Activated naive CD4-positive, alpha-beta T cell (primary cell): ENCODE results near the gene PCARE.

Experiments used
- DNase-seq, 4 experiments: peaks; one replicate each; lab custom pipeline; 2025; lab: John Stamatoyannopoulos, UW

The PCARE gene

GRCh38 chr2:29063056-29063455 is 11.3 kb downstream of the PCARE start:
- DNase-seq = no peak

GRCh38 chr2:29062371-29062770 is 12.0 kb downstream of the PCARE start:
- no peak for DNase-seq

- no peak for DNase-seq
Measured at GRCh38 chr2:29061616-29062015, 12.7 kb downstream of the PCARE start.

DNA sequence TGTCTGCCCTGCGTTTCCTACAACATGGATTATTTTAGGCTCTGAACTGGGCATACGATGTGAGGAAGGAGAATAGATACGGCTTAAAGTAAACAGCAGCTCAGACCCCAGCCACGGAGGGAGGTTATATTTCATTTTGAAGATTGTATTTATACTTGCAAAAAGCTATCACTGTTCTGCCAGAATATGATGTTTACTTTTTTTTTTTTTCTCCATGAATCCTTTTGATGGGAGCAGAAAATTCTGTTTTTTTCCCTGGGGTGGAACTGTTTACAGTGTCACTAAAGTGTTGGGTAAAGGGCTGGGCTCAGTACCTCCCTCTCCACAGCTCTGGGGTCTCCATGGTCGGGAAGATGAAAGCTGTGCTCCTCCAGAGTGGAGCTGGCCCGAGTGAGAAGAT is 13.1 kb downstream of the PCARE start:
- DNase-seq = no peak

DNA sequence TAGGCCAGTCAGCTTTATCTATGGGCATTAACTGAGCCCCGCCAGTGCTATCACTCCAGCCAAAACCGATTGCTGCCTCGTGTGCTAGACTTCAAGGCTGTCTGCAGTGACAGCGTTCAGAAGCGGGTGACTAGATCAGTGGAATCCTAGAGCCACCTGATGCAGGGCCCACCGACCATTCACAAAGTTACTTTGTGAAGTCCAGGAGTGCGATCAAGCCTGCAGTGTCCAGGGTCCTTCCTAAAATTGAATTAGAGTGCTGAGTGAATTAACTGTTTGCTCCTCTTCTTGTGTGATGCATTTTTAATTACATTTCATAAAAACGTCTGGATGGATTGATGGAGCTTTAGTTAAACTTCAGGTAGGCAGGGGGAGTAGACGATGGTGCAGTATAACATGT is 13.9 kb downstream of the PCARE start:
- no peak for DNase-seq

GRCh38 chr2:29059624-29060023 is 14.7 kb downstream of the PCARE start:
- DNase-seq = no peak

- no peak for DNase-seq
Measured at GRCh38 chr2:29057006-29057405, 17.3 kb downstream of the PCARE start.

GRCh38 chr2:29056452-29056851 is 17.9 kb downstream of the PCARE start:
- DNase-seq = no peak

DNA sequence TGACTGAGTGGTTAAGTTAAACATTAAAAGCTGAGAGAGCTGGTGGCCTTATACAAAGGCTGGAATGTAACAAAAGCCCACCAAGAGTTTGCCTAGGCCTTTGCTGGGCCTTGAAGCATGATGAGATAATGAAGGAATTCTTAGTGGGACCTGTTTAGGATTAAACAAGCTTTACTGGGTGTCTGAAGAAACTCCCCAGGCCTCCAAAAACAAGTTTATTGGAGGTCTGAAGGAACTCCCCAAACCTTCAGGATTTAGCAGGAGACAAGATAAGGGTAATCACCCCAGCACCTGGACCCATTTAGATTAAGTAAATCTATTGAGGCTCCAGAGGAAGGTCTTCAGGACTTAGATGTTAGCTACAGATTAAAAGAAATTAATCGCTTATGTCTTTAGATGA is 18.7 kb downstream of the PCARE start:
- no peak for DNase-seq

DNA sequence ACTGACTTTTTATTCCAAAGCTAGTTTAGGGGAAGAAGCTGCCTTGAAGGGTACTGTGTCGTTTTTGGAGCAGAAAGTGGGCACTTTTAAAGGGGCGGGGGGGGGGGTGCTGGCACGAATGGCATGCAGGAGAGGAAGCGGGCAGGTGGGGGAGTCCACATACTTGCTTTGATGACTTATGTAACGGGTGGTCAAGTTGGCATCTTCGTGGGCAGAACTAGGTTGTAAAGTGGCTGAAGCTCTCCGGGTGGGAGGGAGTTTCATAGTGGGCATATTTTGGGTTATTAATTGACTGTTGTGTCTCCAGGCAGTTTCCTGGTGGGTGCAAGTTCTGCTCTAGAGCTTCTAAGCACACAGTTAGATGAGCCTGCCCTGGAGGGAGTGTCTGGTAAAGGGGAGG is 19.9 kb downstream of the PCARE start:
- no peak for DNase-seq

GRCh38 chr2:29053670-29054400 is 20.5 kb downstream of the PCARE start:
- DNase-seq = no peak

DNA sequence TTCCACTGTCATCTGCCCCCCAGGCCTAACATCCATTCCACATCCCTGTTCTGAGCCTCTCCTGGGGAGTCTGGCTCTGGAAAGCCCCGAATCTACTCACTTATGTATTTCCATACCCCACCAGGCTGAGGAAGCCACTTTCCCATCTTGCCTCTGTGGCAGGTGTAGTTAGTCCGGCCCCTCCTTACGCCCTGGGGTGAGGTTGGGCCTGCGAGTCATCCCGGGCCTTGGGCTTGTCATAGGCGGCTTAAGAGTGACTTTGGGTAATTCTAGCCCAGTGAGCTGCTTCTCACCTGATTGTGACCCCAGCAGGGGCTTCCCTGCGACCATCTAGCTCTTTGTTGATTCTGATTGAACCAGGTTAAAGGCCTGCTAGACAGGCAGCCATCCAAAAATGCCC is 21.1 kb downstream of the PCARE start:
- DNase-seq = no peak

DNA sequence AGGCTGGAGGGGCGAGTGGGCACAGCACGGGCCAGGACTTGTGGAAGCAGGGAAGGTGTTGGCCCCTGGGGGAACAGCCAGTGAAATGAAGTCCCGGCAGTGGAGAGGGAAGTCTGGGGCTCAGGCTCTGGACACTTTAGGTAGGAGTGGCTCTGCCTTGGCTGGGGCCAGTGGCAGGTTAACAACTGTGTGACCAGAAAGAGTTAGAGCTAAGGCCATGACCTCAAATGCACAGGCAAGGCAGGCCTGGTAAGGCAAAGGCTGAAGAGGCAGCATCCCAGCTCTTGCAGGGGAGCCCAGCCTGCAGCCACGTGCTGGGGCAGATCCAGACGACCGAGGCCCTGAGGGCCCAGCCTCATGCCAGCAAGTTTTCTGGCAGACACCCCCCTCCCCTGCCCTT is 21.5 kb downstream of the PCARE start:
- DNase-seq = no peak

GRCh38 chr2:29051730-29052129 is 22.6 kb downstream of the PCARE start:
- DNase-seq = no peak

DNA sequence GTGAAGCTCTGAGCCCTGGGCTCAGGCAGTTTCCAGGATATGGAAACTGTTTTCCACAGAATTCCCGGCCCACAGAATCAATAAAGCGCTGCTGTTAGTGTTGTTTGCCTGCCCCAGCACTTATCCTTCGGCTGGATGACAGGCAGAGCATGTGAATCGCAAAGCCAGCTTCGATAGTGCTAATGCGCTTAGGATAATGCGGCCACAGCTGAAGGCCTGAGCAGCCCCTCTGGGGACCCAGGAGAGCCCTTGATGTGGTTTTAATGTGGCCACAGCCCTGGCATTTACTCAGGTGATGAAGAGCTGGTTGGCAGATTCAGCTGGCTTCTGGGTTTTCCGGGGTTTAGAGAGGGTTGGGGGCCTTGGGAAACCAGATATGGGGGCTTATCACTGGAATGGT is 23.7 kb downstream of the PCARE start:
- no peak for DNase-seq

- no peak for DNase-seq
Measured at GRCh38 chr2:29047083-29047845, 27.1 kb downstream of the PCARE start.

DNA sequence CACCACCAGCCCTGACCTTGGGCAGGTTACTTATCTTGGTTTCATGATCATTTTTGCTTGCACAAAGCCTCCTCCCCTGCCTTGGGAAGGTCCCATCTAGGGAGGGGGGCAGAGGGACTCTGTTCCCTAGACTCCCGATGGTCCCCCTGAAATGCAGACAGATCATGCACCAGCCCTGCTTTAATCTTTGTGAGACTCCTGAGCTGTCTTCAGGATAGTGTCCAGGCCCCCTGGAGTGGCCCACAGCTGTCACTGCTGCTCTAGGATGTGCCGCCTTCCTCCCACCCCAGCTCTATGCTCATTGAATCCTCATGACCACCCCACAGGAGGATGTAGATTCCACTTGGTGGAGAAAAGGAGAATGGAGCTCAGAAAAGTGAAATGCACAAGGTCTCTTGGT is 28.0 kb downstream of the PCARE start:
- no peak for DNase-seq

DNA sequence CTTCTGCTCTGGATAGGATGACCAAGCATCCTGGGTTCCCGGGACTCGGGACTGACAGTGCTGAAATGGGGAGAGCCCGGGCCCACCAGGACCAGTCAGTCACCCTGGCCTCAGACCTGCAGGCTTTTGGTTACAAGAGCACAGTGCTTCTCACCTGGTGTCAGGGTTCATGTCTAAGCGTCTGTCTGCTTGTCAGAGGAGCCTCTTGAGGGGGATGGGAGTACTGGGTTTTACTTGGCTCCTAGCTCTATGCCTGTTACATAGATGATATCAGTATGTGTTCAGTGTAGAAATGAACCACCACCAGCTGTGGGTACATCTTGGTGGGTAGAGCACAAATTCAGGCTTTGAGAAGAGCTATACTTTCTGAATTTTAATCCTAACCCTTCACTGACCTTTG is 29.9 kb downstream of the PCARE start:
- DNase-seq = no peak

DNA sequence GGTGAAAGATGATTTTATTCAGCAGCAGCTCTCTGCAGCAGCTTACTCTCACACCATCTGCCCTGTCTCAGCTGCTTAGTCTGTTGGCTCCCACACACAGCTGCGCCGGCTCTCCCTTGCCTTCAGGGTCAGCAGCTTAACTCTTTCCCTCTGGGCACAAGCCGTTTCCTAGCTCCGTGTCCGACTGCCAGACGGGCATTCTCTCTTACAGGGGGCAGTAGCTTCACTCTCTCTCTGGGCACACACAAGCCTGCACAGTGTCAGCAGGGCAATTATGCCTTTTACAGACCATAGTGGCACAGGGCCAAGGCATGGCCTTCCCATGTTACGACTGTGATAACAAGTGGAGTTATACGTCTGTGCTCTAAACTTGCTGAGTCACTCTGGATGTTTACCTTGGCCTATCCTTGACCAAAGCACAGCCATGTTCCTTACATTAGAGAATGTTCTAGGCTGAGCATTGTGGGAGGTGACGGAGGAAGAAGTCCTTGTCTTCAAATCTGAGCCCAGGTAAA is 31.7 kb downstream of the PCARE start:
- DNase-seq = no peak

- DNase-seq = no peak
Measured at GRCh38 chr2:29041161-29041660, 33.1 kb downstream of the PCARE start.

DNA sequence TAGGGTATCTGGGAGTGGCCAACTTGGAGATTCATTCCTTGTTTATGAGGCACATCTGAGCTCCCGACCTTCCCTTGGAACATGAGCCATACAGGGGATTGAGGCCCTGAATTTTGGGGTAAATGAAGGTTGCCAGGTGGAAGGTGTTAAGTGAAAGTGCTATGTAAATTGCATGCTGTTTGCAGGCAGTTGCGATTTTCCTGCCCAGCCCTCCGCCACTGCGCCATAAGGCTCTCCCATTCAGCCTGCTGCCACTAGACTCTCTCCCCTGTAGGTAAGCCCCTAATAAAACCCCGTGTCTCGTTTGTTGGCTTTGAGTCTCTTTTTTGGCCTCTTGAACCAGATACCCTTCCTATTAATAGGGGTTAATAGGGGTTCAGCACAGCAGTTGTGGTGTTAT is 33.8 kb downstream of the PCARE start:
- no peak for DNase-seq

GRCh38 chr2:29039718-29040480 is 34.4 kb downstream of the PCARE start:
- no peak for DNase-seq
